ENCODE results near the gene CIB1. TPM values are rescaled to one million over a fixed set of nuclear protein-coding genes. Genes with fewer than 3 reads are reported as not detected.

The CIB1 gene
- total RNA-seq, 1 experiment from 2014 or later = 23.0 TPM

DNA sequence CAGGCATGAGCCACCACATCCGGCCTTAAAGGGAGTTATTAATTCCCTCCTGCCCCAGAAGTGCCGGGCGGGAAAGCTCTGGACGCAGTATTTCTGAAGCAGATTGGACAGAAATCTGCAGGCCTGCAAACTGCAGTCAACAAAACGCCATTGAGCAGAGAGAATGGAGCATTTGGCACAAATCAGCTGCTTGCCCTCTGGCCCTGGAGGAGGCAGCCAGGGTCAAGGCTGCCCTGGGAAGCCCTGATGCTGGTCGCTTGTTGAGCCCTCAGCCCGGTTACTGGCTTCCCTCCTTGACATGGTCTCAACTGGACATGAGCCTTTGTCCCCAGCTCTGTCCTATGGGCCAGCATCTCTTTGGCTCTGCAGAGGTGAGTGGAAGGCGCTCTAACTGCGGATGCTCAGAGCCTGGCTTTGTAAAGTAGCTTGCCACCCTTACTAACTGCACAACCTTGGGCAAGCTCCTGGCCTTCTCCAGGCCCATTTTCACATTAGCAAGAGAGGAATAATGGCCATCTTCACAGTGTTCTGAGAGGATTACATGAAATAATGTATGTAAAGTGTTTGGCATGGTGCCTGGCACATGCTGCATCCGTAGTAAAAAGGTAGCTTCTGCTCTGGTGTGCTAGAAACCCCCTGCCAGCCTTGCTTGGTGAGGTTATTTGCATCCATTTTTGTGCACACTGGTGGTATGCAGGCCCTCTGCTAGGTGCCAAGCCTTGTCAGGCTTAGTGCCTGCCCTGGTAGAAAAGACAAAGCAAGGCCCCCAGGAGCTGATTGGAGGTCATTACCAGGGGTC lies 28.5 kb downstream of the CIB1 start:
- Histone ChIP-seq H2BK5ac (ENCODE audit: insufficient read length, low read length) (no peak overlapping the region), H4K5ac (ENCODE audit: insufficient read length, low read depth, low read length) (no peak overlapping the region), H2AFZ (ENCODE audit: low read length) (no peak overlapping the region), H2BK120ac (ENCODE audit: low read depth, low read length, poor library complexity, severe bottlenecking) (no peak overlapping the region), H3K9me3 (ENCODE audit: control insufficient read depth, low read depth, low read length) (no peaks in the 10 kb centered on the region), H3K23ac (ENCODE audit: insufficient read length, low read depth, low read length) (no peak overlapping the region), H2AK5ac (ENCODE audit: insufficient read length, low read length) (no peak overlapping the region), H3T11ph (ENCODE audit: low read length) (no peak overlapping the region), H3K79me2 (ENCODE audit: insufficient read depth, low read length) (peaks cover 3% of the 10 kb centered on the region; the same call in 1 of the 2 replicates), H2BK15ac (ENCODE audit: low read depth, low read length) (no peak overlapping the region), H3K4me1 (ENCODE audit: insufficient read depth, low read length) (peaks cover 6% of the 10 kb centered on the region; the same call in 1 of the 2 replicates), H3K4ac (ENCODE audit: low read depth, low read length) (no peak overlapping the region), H2BK20ac (ENCODE audit: low read depth, low read length, poor library complexity, severe bottlenecking) (no peak overlapping the region), H3K23me2 (ENCODE audit: insufficient read length, low read depth, low read length, poor library complexity, severe bottlenecking) (peaks cover 13% of the 10 kb centered on the region), H3K56ac (ENCODE audit: insufficient read length, low read depth, low read length) (no peak overlapping the region), H4K20me1 (ENCODE audit: control insufficient read depth, insufficient read depth, insufficient read length) (no peaks in the 10 kb centered on the region), H3K27ac (ENCODE audit: insufficient read length, low read depth, low read length) (no peak overlapping the region), H3K14ac (ENCODE audit: insufficient read depth, low read length) (no peak overlapping the region), H3K79me1 (ENCODE audit: insufficient read depth, low read depth, low read length, poor library complexity, severe bottlenecking) (peaks cover 13% of the 10 kb centered on the region), H3K4me2 (ENCODE audit: insufficient read depth, insufficient read length, low read length) (no peak overlapping the region), H3K27me3 (ENCODE audit: insufficient read depth, low read length) (no peaks in the 10 kb centered on the region; the same call in 1 of the 2 replicates), H3K9ac (ENCODE audit: extremely low read depth, insufficient read length, low read length) (no peak overlapping the region), H2BK12ac (ENCODE audit: insufficient read length, low read depth, low read length) (no peak overlapping the region), H3K18ac (ENCODE audit: insufficient read length, low read depth, low read length) (no peak overlapping the region), H4K8ac (replicated peaks; ENCODE audit: insufficient read length, low read depth, low read length) (no peak overlapping the region), H4K91ac (ENCODE audit: insufficient read length, low read depth, low read length) (no peak overlapping the region)
- DNase-seq = no peak
- no CpG with 5 or more reads among the region's 10 CpGs for WGBS (ENCODE audit: extremely low coverage, insufficient read length, low lambda C conversion rate)
- Mint-ChIP-seq H3K36me3 (ENCODE audit: insufficient read depth in 1 of 3, low read depth in 3 of 3) (peaks cover 11 to 19% (median 13%) of the 10 kb centered on the region in 3 experiments; a peak in 6 of 7 replicates), H3K4me3 (no peak overlapping the region), H3K27ac (no peak overlapping the region), H3K4me1 (peaks cover 18 to 19% of the 10 kb centered on the region in 2 experiments), H3K27me3 (ENCODE audit: low read depth) (no peaks in the 10 kb centered on the region), H3K9me3 (no peaks in the 10 kb centered on the region)
- TF ChIP-seq, protein P1, sequence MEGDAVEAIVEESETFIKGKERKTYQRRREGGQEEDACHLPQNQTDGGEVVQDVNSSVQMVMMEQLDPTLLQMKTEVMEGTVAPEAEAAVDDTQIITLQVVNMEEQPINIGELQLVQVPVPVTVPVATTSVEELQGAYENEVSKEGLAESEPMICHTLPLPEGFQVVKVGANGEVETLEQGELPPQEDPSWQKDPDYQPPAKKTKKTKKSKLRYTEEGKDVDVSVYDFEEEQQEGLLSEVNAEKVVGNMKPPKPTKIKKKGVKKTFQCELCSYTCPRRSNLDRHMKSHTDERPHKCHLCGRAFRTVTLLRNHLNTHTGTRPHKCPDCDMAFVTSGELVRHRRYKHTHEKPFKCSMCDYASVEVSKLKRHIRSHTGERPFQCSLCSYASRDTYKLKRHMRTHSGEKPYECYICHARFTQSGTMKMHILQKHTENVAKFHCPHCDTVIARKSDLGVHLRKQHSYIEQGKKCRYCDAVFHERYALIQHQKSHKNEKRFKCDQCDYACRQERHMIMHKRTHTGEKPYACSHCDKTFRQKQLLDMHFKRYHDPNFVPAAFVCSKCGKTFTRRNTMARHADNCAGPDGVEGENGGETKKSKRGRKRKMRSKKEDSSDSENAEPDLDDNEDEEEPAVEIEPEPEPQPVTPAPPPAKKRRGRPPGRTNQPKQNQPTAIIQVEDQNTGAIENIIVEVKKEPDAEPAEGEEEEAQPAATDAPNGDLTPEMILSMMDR (conservative IDR thresholded peaks at IDR 0.05) = no peak

All from H9 (cell line).